GM23338 (cell line): ENCODE data around the gene ERC2. TPM values are rescaled to one million over a fixed set of nuclear protein-coding genes. Genes with fewer than 3 reads are reported as not detected.

Experiments used
- ATAC-seq: fragments of 200-7000 bp; cut with Tn5 transposase; 3 replicates; pipeline ENCODE4 v1.9.1; 2020
- DNase-seq: peaks from one replicate; pipeline ENCODE4 v3.0.0-alpha.2; 2015; ENCODE audit warnings: low spot score
- H2AFZ ChIP-seq: fragments of 200-600 bp; sonication (generic); 2 replicates; pipeline ENCODE4 v1.8.0; 2016; ENCODE audit warnings: antibody characterized with exemption, mild to moderate bottlenecking, moderate library complexity
- H3F3A ChIP-seq: fragments of 200-600 bp; sonication (generic); replicated peaks from 2 replicates; pipeline ENCODE4 v1.8.0; 2017; ENCODE audit warnings: antibody characterized with exemption, mixed run types, low read depth
- H3K27ac ChIP-seq: fragments of 200-600 bp; sonication (generic); 2 replicates; pipeline ENCODE4 v1.6.1; 2016; ENCODE audit warnings: low read depth
- H3K27me3 ChIP-seq: fragments of 200-600 bp; sonication (generic); 2 replicates; pipeline ENCODE4 v1.8.0; 2016; ENCODE audit warnings: mild to moderate bottlenecking, mixed run types, moderate library complexity; ENCODE audit not compliant: insufficient read depth
- H3K36me3 ChIP-seq: fragments of 200-600 bp; sonication (generic); 2 replicates; pipeline ENCODE4 v1.8.0; 2016; ENCODE audit warnings: mild to moderate bottlenecking; ENCODE audit not compliant: insufficient read depth
- H3K4me1 ChIP-seq: fragments of 200-600 bp; sonication (generic); 2 replicates; pipeline ENCODE4 v1.8.0; 2016; ENCODE audit warnings: mild to moderate bottlenecking, moderate library complexity; ENCODE audit not compliant: insufficient read depth
- H3K4me2 ChIP-seq: fragments of 200-600 bp; sonication (generic); 2 replicates; pipeline ENCODE4 v1.7.1; 2017; ENCODE audit warnings: mixed run types
- H3K4me3 ChIP-seq: fragments of 200-600 bp; sonication (generic); 2 replicates; pipeline ENCODE4 v1.6.1; 2016; ENCODE audit warnings: mixed run types
- H3K79me2 ChIP-seq: fragments of 200-600 bp; sonication (generic); replicated peaks from 2 replicates; pipeline ENCODE4 v1.8.0; 2017; ENCODE audit warnings: mild to moderate bottlenecking; ENCODE audit not compliant: insufficient read depth
- H3K9me2 ChIP-seq: fragments of 200-600 bp; sonication (generic); 2 replicates; pipeline ENCODE4 v1.8.0; 2017; ENCODE audit not compliant: insufficient read depth
- H4K20me1 ChIP-seq: fragments of 200-600 bp; sonication (generic); replicated peaks from 2 replicates; pipeline ENCODE4 v1.8.0; 2017; ENCODE audit warnings: mild to moderate bottlenecking; ENCODE audit not compliant: insufficient read depth
- H3K27ac Mint-ChIP-seq: 2 replicates; pipeline ENCODE4 v1.8.0; 2020; ENCODE audit warnings: inconsistent platforms, mild to moderate bottlenecking, moderate library complexity, mixed read lengths
- H3K27me3 Mint-ChIP-seq: 3 replicates; pipeline ENCODE4 v1.8.0; 2022; ENCODE audit warnings: low read depth, mild to moderate bottlenecking, moderate library complexity, mixed read lengths, inconsistent platforms; ENCODE audit not compliant: insufficient read depth, poor library complexity
- H3K36me3 Mint-ChIP-seq: 3 replicates; pipeline ENCODE4 v1.8.0; 2021; ENCODE audit warnings: low read depth, mild to moderate bottlenecking, inconsistent platforms, moderate library complexity, mixed read lengths
- H3K4me1 Mint-ChIP-seq: 3 replicates; pipeline ENCODE4 v1.8.0; 2020; ENCODE audit warnings: mild to moderate bottlenecking, inconsistent platforms, mixed read lengths
- H3K4me3 Mint-ChIP-seq: 3 replicates; pipeline ENCODE4 v1.8.0; 2021; ENCODE audit warnings: moderate library complexity, mild to moderate bottlenecking, inconsistent platforms, mixed read lengths
- H3K9me3 Mint-ChIP-seq: 3 replicates; pipeline ENCODE4 v1.8.0; 2020; ENCODE audit warnings: moderate library complexity, mild to moderate bottlenecking, inconsistent platforms, mixed read lengths
- CREB1 ChIP-seq: fragments of 250-450 bp; sonication (Bioruptor Pico); IDR thresholded peaks from 2 replicates; pipeline ENCODE4 v1.5.0; 2020; ENCODE audit warnings: low read depth, mild to moderate bottlenecking, moderate library complexity
- EZH2 ChIP-seq: fragments of 200-600 bp; sonication (generic); IDR thresholded peaks from one replicate; pipeline ENCODE4 v1.8.0; 2017; ENCODE audit warnings: antibody characterized with exemption, mild to moderate bottlenecking, low read depth; ENCODE audit not compliant: unreplicated experiment
- EZH2phosphoT487 ChIP-seq: fragments of 200-600 bp; sonication (generic); IDR thresholded peaks from one replicate; pipeline ENCODE4 v1.8.1; 2018; ENCODE audit warnings: antibody characterized with exemption; ENCODE audit not compliant: unreplicated experiment
- JUNB ChIP-seq: IDR thresholded peaks from one replicate; pipeline ENCODE4 v1.6.1; 2016; ENCODE audit warnings: antibody characterized with exemption; ENCODE audit not compliant: unreplicated experiment
- NANOG ChIP-seq: IDR thresholded peaks from 2 replicates; pipeline ENCODE4 v1.6.1; 2016; ENCODE audit warnings: antibody characterized with exemption, borderline replicate concordance
- POLR2AphosphoS5 ChIP-seq: IDR thresholded peaks from 2 replicates; pipeline ENCODE4 v1.6.1; 2016; ENCODE audit warnings: antibody characterized with exemption, low read depth
- STAT1 ChIP-seq: IDR thresholded peaks from one replicate; pipeline ENCODE4 v1.6.1; 2016; ENCODE audit warnings: antibody characterized with exemption; ENCODE audit not compliant: unreplicated experiment
- ZNF114 ChIP-seq: fragments of 250-450 bp; sonication (Bioruptor Pico); IDR thresholded peaks from 2 replicates; pipeline ENCODE4 v1.5.0; 2020; ENCODE audit warnings: mild to moderate bottlenecking, moderate library complexity
- ZNF331 ChIP-seq: fragments of 250-450 bp; sonication (Bioruptor Pico); IDR thresholded peaks from 2 replicates; pipeline ENCODE4 v1.5.0; 2020; ENCODE audit warnings: low read depth, mild to moderate bottlenecking, moderate library complexity
- ZNF462 ChIP-seq: fragments of 250-450 bp; sonication (Bioruptor Pico); IDR thresholded peaks from 2 replicates; pipeline ENCODE4 v1.5.0; 2020; ENCODE audit warnings: mild to moderate bottlenecking, moderate library complexity
- polyA plus RNA-seq: library from polyadenylated mRNA; unstranded; fragments of >200 nt; fragmentation: Nextera tagmentation; extraction: Ambion mirVana; gene quantifications from 2 replicates; pipeline ENCODE4 v1.2.1, GENCODE V29; 2016
- total RNA-seq: library from RNA; depleted of rRNA; stranded (reverse); fragments of >200 nt; shearing (Covaris generic); gene quantifications from 2 replicates; pipeline ENCODE4 v1.2.3, GENCODE V29; 2014
- TF ChIP-seq, protein P1 (sequence below): IDR thresholded peaks from 2 replicates; pipeline ENCODE4 v1.6.1; 2016; ENCODE audit warnings: antibody characterized with exemption
- TF ChIP-seq, protein P2 (sequence below): IDR thresholded peaks from one replicate; pipeline ENCODE4 v1.6.1; 2018; ENCODE audit warnings: antibody characterized with exemption; ENCODE audit not compliant: unreplicated experiment
- TF ChIP-seq, protein P3 (sequence below), 2 experiments: fragments of 200-600 bp in 1 of 2; sonication (generic) in 1 of 2; conservative IDR thresholded peaks; 2 replicates each; pipeline versions ENCODE4 v1.5.1 to v1.6.1; 2016 to 2017; ENCODE audit warnings: antibody characterized with exemption in 2 of 2, low read depth in 2 of 2, mild to moderate bottlenecking in 2 of 2, moderate library complexity in 1 of 2

The ERC2 gene
- total and polyA plus RNA-seq, 2 experiments from 2014 or later, result 11.8 to 13.7 TPM

DNA sequence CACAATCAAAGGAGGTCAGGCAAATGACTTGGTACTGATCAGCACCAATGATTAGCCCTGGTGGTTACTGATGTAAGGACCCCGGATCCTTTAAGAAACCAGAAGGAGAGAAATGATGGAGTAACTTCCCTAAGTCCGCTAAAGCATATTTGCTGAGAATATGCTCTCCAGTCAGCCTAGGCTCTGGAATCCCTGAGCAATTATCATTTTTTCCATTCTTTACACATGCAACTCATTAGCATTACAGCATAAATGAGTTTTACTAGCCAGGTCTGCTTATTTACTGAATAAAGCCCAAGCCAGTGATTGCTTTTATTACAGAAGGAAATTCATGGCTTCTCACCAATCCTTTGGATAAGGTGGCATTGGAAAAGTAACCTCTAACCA, 842.0 kb downstream of the ERC2 start:
- H3F3A ChIP-seq, result no peaks in the 10 kb centered on the region
- no peaks in the 10 kb centered on the region for H3K36me3 ChIP-seq
- H3K36me3 Mint-ChIP-seq, result peaks cover 7% of the 10 kb centered on the region
- H3K9me3 Mint-ChIP-seq, result 0 out of 3 replicates have a peak, but pooled peaks cover 6% of the 10 kb centered on the region
- H4K20me1 ChIP-seq, result no peaks in the 10 kb centered on the region
- ATAC-seq, result no peak
- H3K4me2 ChIP-seq, result no peak overlapping the region
- H3K9me2 ChIP-seq, result peaks cover 2% of the 10 kb centered on the region; the same call in 1 of the 2 replicates
- peaks cover 9% of the 10 kb centered on the region; the same call in 1 of the 3 replicates for H3K4me1 Mint-ChIP-seq
- no peaks in the 10 kb centered on the region for H3K79me2 ChIP-seq
- no peaks in the 10 kb centered on the region for H3K27me3 ChIP-seq
- H3K4me3 Mint-ChIP-seq, result no peak overlapping the region
- H3K27ac Mint-ChIP-seq, result no peak overlapping the region
- no peak for TF ChIP-seq ZNF331 (CRISPR knock-in tag)
- TF ChIP-seq ZNF462, result no peak
- no peak for TF ChIP-seq JUNB
- TF ChIP-seq POLR2AphosphoS5, result no peak
- no peak for TF ChIP-seq NANOG
- TF ChIP-seq STAT1, result no peak
- no peak for TF ChIP-seq EZH2phosphoT487
- TF ChIP-seq EZH2, result no peak
- TF ChIP-seq, protein P1, sequence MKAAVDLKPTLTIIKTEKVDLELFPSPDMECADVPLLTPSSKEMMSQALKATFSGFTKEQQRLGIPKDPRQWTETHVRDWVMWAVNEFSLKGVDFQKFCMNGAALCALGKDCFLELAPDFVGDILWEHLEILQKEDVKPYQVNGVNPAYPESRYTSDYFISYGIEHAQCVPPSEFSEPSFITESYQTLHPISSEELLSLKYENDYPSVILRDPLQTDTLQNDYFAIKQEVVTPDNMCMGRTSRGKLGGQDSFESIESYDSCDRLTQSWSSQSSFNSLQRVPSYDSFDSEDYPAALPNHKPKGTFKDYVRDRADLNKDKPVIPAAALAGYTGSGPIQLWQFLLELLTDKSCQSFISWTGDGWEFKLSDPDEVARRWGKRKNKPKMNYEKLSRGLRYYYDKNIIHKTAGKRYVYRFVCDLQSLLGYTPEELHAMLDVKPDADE, result no peak
- no peak for TF ChIP-seq ZNF114 (CRISPR knock-in tag)
- TF ChIP-seq, protein P2, sequence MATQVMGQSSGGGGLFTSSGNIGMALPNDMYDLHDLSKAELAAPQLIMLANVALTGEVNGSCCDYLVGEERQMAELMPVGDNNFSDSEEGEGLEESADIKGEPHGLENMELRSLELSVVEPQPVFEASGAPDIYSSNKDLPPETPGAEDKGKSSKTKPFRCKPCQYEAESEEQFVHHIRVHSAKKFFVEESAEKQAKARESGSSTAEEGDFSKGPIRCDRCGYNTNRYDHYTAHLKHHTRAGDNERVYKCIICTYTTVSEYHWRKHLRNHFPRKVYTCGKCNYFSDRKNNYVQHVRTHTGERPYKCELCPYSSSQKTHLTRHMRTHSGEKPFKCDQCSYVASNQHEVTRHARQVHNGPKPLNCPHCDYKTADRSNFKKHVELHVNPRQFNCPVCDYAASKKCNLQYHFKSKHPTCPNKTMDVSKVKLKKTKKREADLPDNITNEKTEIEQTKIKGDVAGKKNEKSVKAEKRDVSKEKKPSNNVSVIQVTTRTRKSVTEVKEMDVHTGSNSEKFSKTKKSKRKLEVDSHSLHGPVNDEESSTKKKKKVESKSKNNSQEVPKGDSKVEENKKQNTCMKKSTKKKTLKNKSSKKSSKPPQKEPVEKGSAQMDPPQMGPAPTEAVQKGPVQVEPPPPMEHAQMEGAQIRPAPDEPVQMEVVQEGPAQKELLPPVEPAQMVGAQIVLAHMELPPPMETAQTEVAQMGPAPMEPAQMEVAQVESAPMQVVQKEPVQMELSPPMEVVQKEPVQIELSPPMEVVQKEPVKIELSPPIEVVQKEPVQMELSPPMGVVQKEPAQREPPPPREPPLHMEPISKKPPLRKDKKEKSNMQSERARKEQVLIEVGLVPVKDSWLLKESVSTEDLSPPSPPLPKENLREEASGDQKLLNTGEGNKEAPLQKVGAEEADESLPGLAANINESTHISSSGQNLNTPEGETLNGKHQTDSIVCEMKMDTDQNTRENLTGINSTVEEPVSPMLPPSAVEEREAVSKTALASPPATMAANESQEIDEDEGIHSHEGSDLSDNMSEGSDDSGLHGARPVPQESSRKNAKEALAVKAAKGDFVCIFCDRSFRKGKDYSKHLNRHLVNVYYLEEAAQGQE, result no peak
- TF ChIP-seq, protein P3, sequence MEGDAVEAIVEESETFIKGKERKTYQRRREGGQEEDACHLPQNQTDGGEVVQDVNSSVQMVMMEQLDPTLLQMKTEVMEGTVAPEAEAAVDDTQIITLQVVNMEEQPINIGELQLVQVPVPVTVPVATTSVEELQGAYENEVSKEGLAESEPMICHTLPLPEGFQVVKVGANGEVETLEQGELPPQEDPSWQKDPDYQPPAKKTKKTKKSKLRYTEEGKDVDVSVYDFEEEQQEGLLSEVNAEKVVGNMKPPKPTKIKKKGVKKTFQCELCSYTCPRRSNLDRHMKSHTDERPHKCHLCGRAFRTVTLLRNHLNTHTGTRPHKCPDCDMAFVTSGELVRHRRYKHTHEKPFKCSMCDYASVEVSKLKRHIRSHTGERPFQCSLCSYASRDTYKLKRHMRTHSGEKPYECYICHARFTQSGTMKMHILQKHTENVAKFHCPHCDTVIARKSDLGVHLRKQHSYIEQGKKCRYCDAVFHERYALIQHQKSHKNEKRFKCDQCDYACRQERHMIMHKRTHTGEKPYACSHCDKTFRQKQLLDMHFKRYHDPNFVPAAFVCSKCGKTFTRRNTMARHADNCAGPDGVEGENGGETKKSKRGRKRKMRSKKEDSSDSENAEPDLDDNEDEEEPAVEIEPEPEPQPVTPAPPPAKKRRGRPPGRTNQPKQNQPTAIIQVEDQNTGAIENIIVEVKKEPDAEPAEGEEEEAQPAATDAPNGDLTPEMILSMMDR (conservative IDR thresholded peaks at IDR 0.05; ENCODE audit: low read depth in 2 of 2), result no peak
- no peak for TF ChIP-seq CREB1
- no peak overlapping the region for H2AFZ ChIP-seq
- peaks cover 2% of the 10 kb centered on the region for H3K27me3 Mint-ChIP-seq
- no peaks in the 10 kb centered on the region for H3K4me1 ChIP-seq
- no peak for DNase-seq
- H3K27ac ChIP-seq, result no peak overlapping the region
- no peak overlapping the region for H3K4me3 ChIP-seq
